Endothelial cell (in vitro differentiated cells): ENCODE results near the gene LTC4S. TPM values are rescaled to one million over a fixed set of nuclear protein-coding genes. Genes with fewer than 3 reads are reported as not detected.

Experiments used
- DNase-seq: peaks from one replicate; pipeline ENCODE4 v3.0.0; 2021; ENCODE audit warnings: low spot score
- H3K27ac Mint-ChIP-seq: one replicate; pipeline ENCODE4 v1.8.0; 2021; ENCODE audit warnings: mixed read lengths, inconsistent platforms; ENCODE audit not compliant: unreplicated experiment
- H3K27me3 Mint-ChIP-seq: one replicate; pipeline ENCODE4 v1.8.0; 2021; ENCODE audit warnings: mild to moderate bottlenecking, moderate library complexity, mixed read lengths, inconsistent platforms; ENCODE audit not compliant: unreplicated experiment
- H3K36me3 Mint-ChIP-seq: one replicate; pipeline ENCODE4 v1.8.0; 2021; ENCODE audit warnings: mild to moderate bottlenecking, low read depth, mixed read lengths, inconsistent platforms; ENCODE audit not compliant: unreplicated experiment
- H3K4me1 Mint-ChIP-seq: one replicate; pipeline ENCODE4 v1.8.0; 2021; ENCODE audit warnings: mild to moderate bottlenecking, mixed read lengths, inconsistent platforms; ENCODE audit not compliant: unreplicated experiment
- H3K4me3 Mint-ChIP-seq: one replicate; pipeline ENCODE4 v1.8.0; 2021; ENCODE audit warnings: mild to moderate bottlenecking, mixed read lengths, inconsistent platforms; ENCODE audit not compliant: unreplicated experiment
- H3K9me3 Mint-ChIP-seq: one replicate; pipeline ENCODE4 v1.8.0; 2021; ENCODE audit warnings: mixed read lengths, inconsistent platforms; ENCODE audit not compliant: unreplicated experiment
- CTCF ChIP-seq: fragments of 200-600 bp; sonication (generic); IDR thresholded peaks from one replicate; pipeline ENCODE4 v1.5.0; 2021; ENCODE audit warnings: antibody characterized with exemption; ENCODE audit not compliant: unreplicated experiment
- total RNA-seq: library from RNA; stranded (reverse); fragmentation: NEBNext Ultra II Directional; extraction: Animal tissue kit (Norgen Biotek cat#: 25700); gene quantifications from one replicate; pipeline ENCODE4 v1.2.1, GENCODE V29; 2021; ENCODE audit not compliant: unreplicated experiment

Gene LTC4S
- total RNA-seq, 1 donor from 2014 or later = 1.0 TPM

GRCh38 chr5:179803651-179804554 is 10.1 kb downstream of the LTC4S start:
- peaks cover 17% of the 10 kb centered on the region for H3K27me3 Mint-ChIP-seq
- no peaks in the 10 kb centered on the region for H3K9me3 Mint-ChIP-seq
- no peak overlapping the region for H3K27ac Mint-ChIP-seq
- peaks cover 22% of the 10 kb centered on the region for H3K36me3 Mint-ChIP-seq
- peaks cover 10% of the 10 kb centered on the region for H3K4me1 Mint-ChIP-seq
- no peak for TF ChIP-seq CTCF
- DNase-seq = no peak
- peak overlapping the region; percentile 88 for H3K4me3 Mint-ChIP-seq

GRCh38 chr5:179804555-179804947 is 10.8 kb downstream of the LTC4S start:
- Mint-ChIP-seq H3K27ac (no peak overlapping the region), H3K4me3 (peak overlapping the region; percentile 88), H3K27me3 (peaks cover 13% of the 10 kb centered on the region), H3K4me1 (peaks cover 8% of the 10 kb centered on the region), H3K9me3 (no peaks in the 10 kb centered on the region), H3K36me3 (peaks cover 15% of the 10 kb centered on the region)
- DNase-seq = no peak
- no peak for TF ChIP-seq CTCF

GRCh38 chr5:179805070-179805528 is 11.3 kb downstream of the LTC4S start:
- H3K4me3 Mint-ChIP-seq = peak overlapping the region; percentile 88
- no peaks in the 10 kb centered on the region for H3K9me3 Mint-ChIP-seq
- no peak for DNase-seq
- peaks cover 8% of the 10 kb centered on the region for H3K4me1 Mint-ChIP-seq
- peaks cover 13% of the 10 kb centered on the region for H3K27me3 Mint-ChIP-seq
- H3K36me3 Mint-ChIP-seq = peaks cover 11% of the 10 kb centered on the region
- H3K27ac Mint-ChIP-seq = no peak overlapping the region
- TF ChIP-seq CTCF = no peak

- no peak for TF ChIP-seq CTCF
- peaks cover 8% of the 10 kb centered on the region for H3K4me1 Mint-ChIP-seq
- H3K4me3 Mint-ChIP-seq = peak overlapping the region; percentile 88
- H3K36me3 Mint-ChIP-seq = peaks cover 11% of the 10 kb centered on the region
- H3K27me3 Mint-ChIP-seq = peaks cover 13% of the 10 kb centered on the region
- DNase-seq = peak; percentile 40
- H3K9me3 Mint-ChIP-seq = no peaks in the 10 kb centered on the region
- H3K27ac Mint-ChIP-seq = no peak overlapping the region
Observed at GRCh38 chr5:179805529-179806249, 11.9 kb downstream of the LTC4S start.
